Ascending aorta (tissue), 1 donor: ENCODE data around the gene PRDM2. TPM values are rescaled to one million over a fixed set of nuclear protein-coding genes. Genes with fewer than 3 reads are reported as not detected.

Experiments
- total RNA-seq: library from RNA; depleted of rRNA; stranded (reverse); fragments of >200 nt; gene quantifications from one replicate; pipeline ENCODE4 v1.1.0, GENCODE V29; 2016

PRDM2 gene
- total RNA-seq, 1 donor from 2014 or later: 27.2 TPM

Other genes with a start within 250 kb of the PRDM2 start
- gene LRRC38, start 186.2 kb upstream of the PRDM2 start, total RNA-seq: not detected
- 8.5 TPM for gene PDPN, start 116.4 kb upstream of the PRDM2 start, total RNA-seq